GM12878 (cell line): ENCODE data around the gene RNMT.

Source experiments
- CTCF ChIP-seq, 3 experiments: IDR thresholded peaks in 2 of 3; conservative IDR thresholded peaks in 1 of 3; 2 replicates each; pipeline ENCODE4 v1.5.1; 2011; ENCODE audit warnings: low read depth in 3 of 3, low read length in 3 of 3, mild to moderate bottlenecking in 3 of 3, control low read depth in 2 of 3, moderate library complexity in 2 of 3, inconsistent platforms in 1 of 3, mixed read lengths in 1 of 3; ENCODE audit not compliant: control insufficient read depth in 2 of 3, insufficient read depth in 1 of 3; ENCODE audit errors: extremely low read depth in 1 of 3
- HSF1 ChIP-seq: fragments of 150-350 bp; IDR thresholded peaks from 2 replicates; pipeline ENCODE4 v1.6.1; 2014; ENCODE audit warnings: mild to moderate bottlenecking, low read depth, low read length
- MTA2 ChIP-seq: fragments of 450-650 bp; IDR thresholded peaks from 2 replicates; pipeline ENCODE4 v1.6.1; 2016; ENCODE audit warnings: low read depth, mild to moderate bottlenecking, moderate library complexity
- POLR2A ChIP-seq: IDR thresholded peaks from 2 replicates; pipeline ENCODE4 v1.6.1; 2011; ENCODE audit warnings: low read depth, mild to moderate bottlenecking, low read length
- RB1 ChIP-seq: fragments of 450-650 bp; formaldehyde crosslinking; IDR thresholded peaks from 2 replicates; pipeline ENCODE4 v1.6.1; 2017; ENCODE audit warnings: mild to moderate bottlenecking, borderline replicate concordance
- TCF7 ChIP-seq: IDR thresholded peaks from 2 replicates; pipeline ENCODE4 v1.6.1; 2014; ENCODE audit warnings: antibody characterized with exemption, borderline replicate concordance
- USF2 ChIP-seq: IDR thresholded peaks from 2 replicates; pipeline ENCODE4 v1.6.1; 2011; ENCODE audit warnings: low read depth, low read length, improper control_type of control experiment, borderline replicate concordance

GRCh38 chr18:13700153-13700552, 26.3 kb upstream of the RNMT start:
- TF ChIP-seq TCF7: no peak
- no peak for TF ChIP-seq HSF1
- no peak for TF ChIP-seq POLR2A
- no peak for TF ChIP-seq CTCF (IDR thresholded peaks at IDR 0.05 in 2 of 3, conservative IDR thresholded peaks at IDR 0.05 in 1 of 3; ENCODE audit: control insufficient read depth in 2 of 3, extremely low read depth in 1 of 3, insufficient read depth in 1 of 3, low read depth in 3 of 3, low read length in 3 of 3)
- no peak for TF ChIP-seq MTA2
- TF ChIP-seq USF2: no peak
- TF ChIP-seq RB1: no peak
